ENCODE results near the gene TECR. TPM values are rescaled to one million over a fixed set of nuclear protein-coding genes. Genes with fewer than 3 reads are reported as not detected.
"Not testable (repeated sequence)": the region's sequence is repeated elsewhere in the genome, so short reads cannot be mapped to it uniquely, and the experiment has no call there.

TECR gene
- total RNA-seq, 1 experiment from 2014 or later = 145 TPM

GRCh38 chr19:14550201-14550754 lies 20.9 kb downstream of the TECR start:
- Histone ChIP-seq H3K36me3 (ENCODE audit: low read depth, low read length) (no peaks in the 10 kb centered on the region; the same call in 1 of the 2 replicates), H3F3A (ENCODE audit: low read length, unreplicated experiment) (no peaks in the 10 kb centered on the region), H3K9me3 (ENCODE audit: low read length) (no peaks in the 10 kb centered on the region), H3K27me3 (ENCODE audit: low read length) (no peaks in the 10 kb centered on the region), H3K9me2 (replicated peaks; ENCODE audit: low read length) (no peaks in the 10 kb centered on the region), H3K4me2 (ENCODE audit: low read length) (no peak overlapping the region), H2AFZ (ENCODE audit: low read length) (no peak overlapping the region), H3K27ac (ENCODE audit: low read length) (0 out of 2 replicates have a peak overlapping the region, but pooled peaks have one; percentile 3), H4K20me1 (ENCODE audit: low read length) (no peaks in the 10 kb centered on the region), H3K4me3 (ENCODE audit: low read length) (no peak overlapping the region), H3K9ac (ENCODE audit: low read length) (no peak overlapping the region), H3K79me2 (ENCODE audit: low read length) (peaks cover 64% of the 10 kb centered on the region), H3K4me1 (ENCODE audit: insufficient read depth, low read length) (peaks cover 14% of the 10 kb centered on the region)
- CTCF ChIA-PET = interaction anchor here (0.8 kb wide), 1 partner anchor 21 kb away, joined by 3 read pairs; the partner anchor contains the start of gene NDUFB7
- DNase-seq = peak; percentile 50
- POLR2A ChIA-PET (ENCODE audit: unreplicated experiment) = no interaction called here
- ATAC-seq = peak; percentile 55
- BruUV-seq (replicated peaks) = no TSS peak
- intact Hi-C loops (cut with micrococcal nuclease) = no loop called here
- TF ChIP-seq EZH2 (IDR thresholded peaks at IDR 0.05; ENCODE audit: low read length, unreplicated experiment) = no peak
- TF ChIP-seq EZH2phosphoT487 (IDR thresholded peaks at IDR 0.05; ENCODE audit: borderline replicate concordance, low read length) = no peak
- TF ChIP-seq CTCF (conservative IDR thresholded peaks at IDR 0.05; ENCODE audit: low read depth, low read length) = no peak

- POLR2A ChIA-PET (ENCODE audit: unreplicated experiment); H3K27ac ChIP-seq (ENCODE audit: low read length): not testable (repeated sequence)
These were observed 22.0 kb downstream of the TECR start for GRCh38 chr19:14551134-14552005.

GRCh38 chr19:14552006-14552360 lies 22.6 kb downstream of the TECR start:
- H3F3A ChIP-seq (ENCODE audit: low read length, unreplicated experiment); H3K9me2 ChIP-seq (replicated peaks; ENCODE audit: low read length); H3K27me3 ChIP-seq (ENCODE audit: low read length); H2AFZ ChIP-seq (ENCODE audit: low read length); H3K4me2 ChIP-seq (ENCODE audit: low read length); ATAC-seq; intact Hi-C loops (cut with micrococcal nuclease); DNase-seq; H3K36me3 ChIP-seq (ENCODE audit: low read depth, low read length); POLR2A ChIA-PET (ENCODE audit: unreplicated experiment); H3K9me3 ChIP-seq (ENCODE audit: low read length); CTCF ChIA-PET; H4K20me1 ChIP-seq (ENCODE audit: low read length); H3K27ac ChIP-seq (ENCODE audit: low read length); H3K9ac ChIP-seq (ENCODE audit: low read length); H3K4me3 ChIP-seq (ENCODE audit: low read length); BruUV-seq (replicated peaks): not testable (repeated sequence)
- Histone ChIP-seq H3K79me2 (ENCODE audit: low read length) (peaks cover 61% of the 10 kb centered on the region), H3K4me1 (ENCODE audit: insufficient read depth, low read length) (peaks cover 14% of the 10 kb centered on the region)

More at GRCh38 chr19:14551134-14552005, 22.0 kb downstream of the TECR start:
- H3K9me2 ChIP-seq (replicated peaks; ENCODE audit: low read length); BruUV-seq (replicated peaks); intact Hi-C loops (cut with micrococcal nuclease); H3K9me3 ChIP-seq (ENCODE audit: low read length); H4K20me1 ChIP-seq (ENCODE audit: low read length); CTCF ChIA-PET; H3K36me3 ChIP-seq (ENCODE audit: low read depth, low read length); H2AFZ ChIP-seq (ENCODE audit: low read length); H3K9ac ChIP-seq (ENCODE audit: low read length); H3K27me3 ChIP-seq (ENCODE audit: low read length); H3F3A ChIP-seq (ENCODE audit: low read length, unreplicated experiment); H3K4me2 ChIP-seq (ENCODE audit: low read length); H3K4me3 ChIP-seq (ENCODE audit: low read length): not testable (repeated sequence)
- Histone ChIP-seq H3K4me1 (ENCODE audit: insufficient read depth, low read length) (peaks cover 14% of the 10 kb centered on the region), H3K79me2 (ENCODE audit: low read length) (peaks cover 62% of the 10 kb centered on the region)
- peak; percentile 48 for ATAC-seq
- TF ChIP-seq CTCF (conservative IDR thresholded peaks at IDR 0.05; ENCODE audit: low read depth, low read length) = peak; percentile 48; the same call in 1 of the 2 replicates
- peak; percentile 49 for DNase-seq
